Measurements from ENCODE around the gene TIGD2.

- TF ChIP-seq CTCF (IDR thresholded peaks at IDR 0.05; ENCODE audit: low read depth, low read length) (no peak), EZH2phosphoT487 (IDR thresholded peaks at IDR 0.05; ENCODE audit: low read depth) (no peak)
Measured at GRCh38 chr4:89069481-89069880, 41.9 kb upstream of the TIGD2 start.

All from OCI-LY3 (cell line).